Esophagus muscularis mucosa (tissue), 3 donors: ENCODE data around the gene ISCA2.

ENCODE experiments used
- EP300 ChIP-seq: sonication (generic); formaldehyde crosslinking; IDR thresholded peaks from one replicate; pipeline ENCODE4 v1.6.1; 2017; ENCODE audit warnings: antibody characterized with exemption
- TF ChIP-seq, protein P1 (sequence below), 3 experiments: fragments of 200-600 bp in 2 of 3; fragments of 450-650 bp in 1 of 3; sonication (generic) in 2 of 3; IDR thresholded peaks; one replicate each; pipeline ENCODE4 v1.5.1; 2017 to 2019; ENCODE audit warnings: antibody characterized with exemption in 3 of 3, mild to moderate bottlenecking in 2 of 3, moderate library complexity in 1 of 3

- TF ChIP-seq, protein P1, sequence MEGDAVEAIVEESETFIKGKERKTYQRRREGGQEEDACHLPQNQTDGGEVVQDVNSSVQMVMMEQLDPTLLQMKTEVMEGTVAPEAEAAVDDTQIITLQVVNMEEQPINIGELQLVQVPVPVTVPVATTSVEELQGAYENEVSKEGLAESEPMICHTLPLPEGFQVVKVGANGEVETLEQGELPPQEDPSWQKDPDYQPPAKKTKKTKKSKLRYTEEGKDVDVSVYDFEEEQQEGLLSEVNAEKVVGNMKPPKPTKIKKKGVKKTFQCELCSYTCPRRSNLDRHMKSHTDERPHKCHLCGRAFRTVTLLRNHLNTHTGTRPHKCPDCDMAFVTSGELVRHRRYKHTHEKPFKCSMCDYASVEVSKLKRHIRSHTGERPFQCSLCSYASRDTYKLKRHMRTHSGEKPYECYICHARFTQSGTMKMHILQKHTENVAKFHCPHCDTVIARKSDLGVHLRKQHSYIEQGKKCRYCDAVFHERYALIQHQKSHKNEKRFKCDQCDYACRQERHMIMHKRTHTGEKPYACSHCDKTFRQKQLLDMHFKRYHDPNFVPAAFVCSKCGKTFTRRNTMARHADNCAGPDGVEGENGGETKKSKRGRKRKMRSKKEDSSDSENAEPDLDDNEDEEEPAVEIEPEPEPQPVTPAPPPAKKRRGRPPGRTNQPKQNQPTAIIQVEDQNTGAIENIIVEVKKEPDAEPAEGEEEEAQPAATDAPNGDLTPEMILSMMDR (IDR thresholded peaks at IDR 0.05), result no peak
- no peak for TF ChIP-seq EP300
Measured at GRCh38 chr14:74517731-74518130, 24.2 kb downstream of the ISCA2 start.
